Skeletal muscle satellite cell (primary cell): Measurements from ENCODE around the gene DTNB.

Experiments
- H3K27me3 ChIP-seq: 2 replicates; pipeline ENCODE4 v1.7.0; 2013; ENCODE audit warnings: low read length; ENCODE audit not compliant: control insufficient read depth, insufficient read depth
- H3K36me3 ChIP-seq: 2 replicates; pipeline ENCODE4 v1.7.0; 2013; ENCODE audit warnings: mild to moderate bottlenecking, control low read depth, low read length; ENCODE audit not compliant: insufficient read depth
- H3K4me1 ChIP-seq: 2 replicates; pipeline ENCODE4 v1.7.0; 2013; ENCODE audit warnings: low read length; ENCODE audit not compliant: control insufficient read depth, insufficient read depth
- H3K4me2 ChIP-seq: 2 replicates; pipeline ENCODE4 v1.7.0; 2013; ENCODE audit warnings: mild to moderate bottlenecking, low read length
- H3K4me3 ChIP-seq: 2 replicates; pipeline ENCODE4 v1.7.0; 2013; ENCODE audit warnings: low read length
- H3K9ac ChIP-seq: 2 replicates; pipeline ENCODE4 v1.7.0; 2013; ENCODE audit warnings: mild to moderate bottlenecking, low read depth, low read length, moderate library complexity
- H3K9me3 ChIP-seq: replicated peaks from 2 replicates; pipeline ENCODE4 v1.7.0; 2013; ENCODE audit warnings: mild to moderate bottlenecking, control low read depth, low read length

The DTNB gene

GRCh38 chr2:25356088-25356487 is 317.3 kb downstream of the DTNB start:
- Histone ChIP-seq H3K9ac (no peak overlapping the region), H3K9me3 (no peaks in the 10 kb centered on the region), H3K27me3 (peaks cover 9% of the 10 kb centered on the region), H3K36me3 (no peaks in the 10 kb centered on the region), H3K4me2 (no peak overlapping the region), H3K4me1 (no peaks in the 10 kb centered on the region), H3K4me3 (no peak overlapping the region)

- peaks cover 9% of the 10 kb centered on the region for H3K27me3 ChIP-seq
These were observed 318.1 kb downstream of the DTNB start for GRCh38 chr2:25355270-25355669.

GRCh38 chr2:25354116-25354515 is 319.3 kb downstream of the DTNB start:
- Histone ChIP-seq H3K36me3 (no peaks in the 10 kb centered on the region), H3K27me3 (peaks cover 9% of the 10 kb centered on the region), H3K9ac (no peak overlapping the region), H3K4me2 (no peak overlapping the region), H3K9me3 (no peaks in the 10 kb centered on the region), H3K4me1 (peaks cover 7% of the 10 kb centered on the region), H3K4me3 (no peak overlapping the region)

More at GRCh38 chr2:25355270-25355669, 318.1 kb downstream of the DTNB start:
- no peak overlapping the region for H3K4me3 ChIP-seq
- no peaks in the 10 kb centered on the region for H3K9me3 ChIP-seq
- no peaks in the 10 kb centered on the region for H3K36me3 ChIP-seq
- H3K4me2 ChIP-seq, result no peak overlapping the region
- no peaks in the 10 kb centered on the region for H3K4me1 ChIP-seq
- no peak overlapping the region for H3K9ac ChIP-seq

GRCh38 chr2:25349397-25349796 is 324.0 kb downstream of the DTNB start:
- Histone ChIP-seq H3K36me3 (no peaks in the 10 kb centered on the region), H3K4me2 (peak overlapping the region; percentile 33), H3K9me3 (no peaks in the 10 kb centered on the region), H3K4me1 (peaks cover 17% of the 10 kb centered on the region), H3K27me3 (peaks cover 5% of the 10 kb centered on the region), H3K4me3 (no peak overlapping the region), H3K9ac (no peak overlapping the region)

- peaks cover 17% of the 10 kb centered on the region for H3K4me1 ChIP-seq
- no peaks in the 10 kb centered on the region for H3K36me3 ChIP-seq
- peaks cover 5% of the 10 kb centered on the region for H3K27me3 ChIP-seq
- no peak overlapping the region for H3K9ac ChIP-seq
- no peaks in the 10 kb centered on the region for H3K9me3 ChIP-seq
- H3K4me2 ChIP-seq, result no peak overlapping the region
- H3K4me3 ChIP-seq, result no peak overlapping the region
These were observed 325.5 kb downstream of the DTNB start for GRCh38 chr2:25347846-25348245.

- H3K4me2 ChIP-seq, result no peak overlapping the region
- no peaks in the 10 kb centered on the region for H3K9me3 ChIP-seq
- no peaks in the 10 kb centered on the region for H3K36me3 ChIP-seq
- H3K4me3 ChIP-seq, result no peak overlapping the region
- H3K27me3 ChIP-seq, result peaks cover 1% of the 10 kb centered on the region
- H3K4me1 ChIP-seq, result peaks cover 20% of the 10 kb centered on the region
- H3K9ac ChIP-seq, result no peak overlapping the region
These were observed 326.1 kb downstream of the DTNB start for GRCh38 chr2:25347205-25347815.

GRCh38 chr2:25343187-25343825 is 330.1 kb downstream of the DTNB start:
- Histone ChIP-seq H3K9ac (no peak overlapping the region), H3K4me2 (no peak overlapping the region), H3K36me3 (no peaks in the 10 kb centered on the region), H3K27me3 (no peaks in the 10 kb centered on the region), H3K4me1 (peaks cover 18% of the 10 kb centered on the region), H3K4me3 (no peak overlapping the region), H3K9me3 (no peaks in the 10 kb centered on the region)

GRCh38 chr2:25342372-25343186 is 330.8 kb downstream of the DTNB start:
- Histone ChIP-seq H3K9me3 (no peaks in the 10 kb centered on the region), H3K27me3 (no peaks in the 10 kb centered on the region), H3K4me3 (peak overlapping the region; percentile 77), H3K36me3 (no peaks in the 10 kb centered on the region), H3K9ac (peak overlapping the region; percentile 62), H3K4me1 (peaks cover 15% of the 10 kb centered on the region), H3K4me2 (peak overlapping the region; percentile 93)

- Histone ChIP-seq H3K4me2 (peak within 1 kb of the TSS; percentile 94), H3K4me1 (peaks cover 9% of the 10 kb centered on the region), H3K9ac (peak within 1 kb of the TSS; percentile 62), H3K4me3 (peak within 1 kb of the TSS; percentile 77), H3K9me3 (no peaks in the 10 kb centered on the region), H3K36me3 (no peaks in the 10 kb centered on the region), H3K27me3 (no peaks in the 10 kb centered on the region)
These were observed 331.5 kb downstream of the DTNB start, which contains the start of gene DNMT3A for GRCh38 chr2:25341753-25342371. DNMT3A (minus strand) TSS chr2:25341925; CDS start chr2:25313984, 27,941 bp downstream.

- no peak overlapping the region for H3K9ac ChIP-seq
- peak overlapping the region; percentile 77 for H3K4me3 ChIP-seq
- H3K4me1 ChIP-seq, result peaks cover 9% of the 10 kb centered on the region
- no peaks in the 10 kb centered on the region for H3K36me3 ChIP-seq
- no peaks in the 10 kb centered on the region for H3K27me3 ChIP-seq
- H3K4me2 ChIP-seq, result peak overlapping the region; percentile 94
- H3K9me3 ChIP-seq, result no peaks in the 10 kb centered on the region
These were observed 332.2 kb downstream of the DTNB start for GRCh38 chr2:25341011-25341727.
